Stromal cell of bone marrow (primary cell): ENCODE measurements around the gene AIFM3.
"Not testable (repeated sequence)": the region's sequence is repeated elsewhere in the genome, so short reads cannot be mapped to it uniquely, and the experiment has no call there.

ENCODE experiments used
- DNase-seq: peaks from one replicate; pipeline ENCODE4 v3.0.0-alpha.2; 2012; ENCODE audit warnings: low read depth

The AIFM3 gene

DNA sequence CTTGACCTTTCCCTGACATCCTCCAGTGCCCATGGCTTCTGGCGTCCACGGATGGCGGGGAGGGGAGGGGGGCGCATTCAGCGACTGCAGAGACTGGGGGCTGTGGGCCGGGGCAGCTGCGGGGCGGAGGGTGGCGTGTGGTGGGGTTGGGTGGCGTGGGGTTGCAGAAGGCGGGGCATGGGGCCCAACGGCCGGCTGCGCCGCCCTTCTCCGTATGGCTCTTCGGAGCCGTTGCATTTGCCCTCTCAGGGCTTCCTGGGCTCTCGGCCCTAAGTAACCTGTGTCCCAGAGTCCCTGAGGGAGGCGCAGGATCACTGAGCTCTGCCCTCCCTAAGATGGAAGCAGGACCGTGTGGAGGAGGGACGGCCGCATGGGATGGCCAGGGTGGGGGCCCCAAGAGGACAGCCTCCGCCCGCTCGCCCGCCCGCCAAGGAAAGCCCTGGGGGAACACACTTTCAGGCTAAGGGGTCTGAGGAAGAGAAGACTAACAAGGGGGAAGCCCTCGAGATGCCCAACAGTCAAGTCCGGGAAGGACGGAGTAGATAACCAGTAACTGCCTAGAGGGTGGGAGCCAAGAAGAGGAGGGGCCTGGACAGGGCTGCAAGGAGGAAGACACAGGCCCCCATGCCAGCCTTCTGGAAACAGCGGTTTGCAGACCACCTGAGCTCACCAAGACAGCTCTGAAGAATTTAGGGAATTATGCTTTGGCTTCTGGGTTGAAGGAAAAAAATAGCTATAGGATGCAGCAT, 9.2 kb upstream of the AIFM3 start:
- no peak for DNase-seq

GRCh38 chr22:20959578-20960461, 7.2 kb upstream of the AIFM3 start:
- no peak for DNase-seq

DNA sequence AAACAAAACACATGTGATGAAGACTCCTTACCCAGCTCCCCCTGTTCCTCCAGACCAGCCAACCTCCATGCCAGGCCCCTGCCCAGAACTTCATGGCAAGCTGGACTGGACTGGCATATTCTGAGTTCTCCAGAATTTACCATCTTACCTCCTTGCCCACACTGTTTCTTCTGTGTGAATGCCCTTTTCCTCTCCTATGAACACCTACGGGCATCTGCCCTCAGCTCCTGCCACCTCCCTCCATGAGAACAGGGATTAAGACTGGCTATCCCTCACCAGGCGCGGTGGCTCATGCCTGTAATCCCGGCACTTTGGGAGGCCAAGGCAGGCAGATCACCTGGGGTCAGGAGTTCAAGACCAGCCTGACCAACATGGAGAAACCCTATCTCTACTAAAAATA, 6.4 kb upstream of the AIFM3 start:
- DNase-seq: no peak

- DNase-seq: no peak
Observed at GRCh38 chr22:20962491-20962945, 4.5 kb upstream of the AIFM3 start.

DNA sequence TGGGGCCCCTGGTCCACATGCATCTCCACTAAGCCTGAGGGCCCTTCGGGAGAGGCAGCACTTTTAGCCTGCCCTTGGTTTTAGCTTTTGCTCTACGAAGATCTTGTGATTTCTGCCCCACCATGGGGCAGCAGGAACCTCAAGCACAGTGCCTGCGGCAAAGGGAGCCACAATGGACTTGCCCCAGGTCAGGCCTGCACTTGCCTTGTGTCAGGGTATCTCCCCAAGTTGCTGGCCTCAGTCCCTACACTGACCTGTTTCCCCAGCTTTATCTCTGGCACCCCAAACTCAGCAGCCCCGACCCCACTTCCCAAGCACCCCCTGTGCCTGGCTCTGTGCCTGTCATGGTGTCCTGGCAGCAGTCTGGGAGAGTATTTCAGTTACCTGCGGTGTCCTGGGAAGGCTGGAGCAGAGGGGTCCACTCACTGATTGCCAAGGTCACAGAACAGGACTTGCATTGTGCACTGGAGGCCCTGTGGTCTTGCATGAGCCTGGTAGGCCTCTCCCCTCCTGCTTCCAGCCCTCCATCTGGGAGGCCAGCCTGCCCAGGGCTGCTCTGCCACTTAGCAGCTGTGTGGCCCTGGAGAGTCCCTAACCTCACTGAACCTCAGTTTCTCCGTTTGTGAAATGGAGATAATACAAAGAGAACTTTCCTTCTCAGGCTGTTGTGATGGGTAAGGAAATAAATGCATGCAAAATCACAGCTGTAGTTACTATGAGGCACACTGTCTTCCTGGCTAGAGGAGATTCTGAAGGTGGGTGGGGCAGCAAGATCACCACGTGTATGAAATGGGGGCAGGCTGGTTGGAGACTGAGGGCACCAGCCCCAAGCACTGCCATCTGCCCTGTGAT, 3.6 kb upstream of the AIFM3 start:
- no peak for DNase-seq

- no peak for DNase-seq
Observed at GRCh38 chr22:20964090-20964798, 2.8 kb upstream of the AIFM3 start.

- no peak for DNase-seq
Observed at GRCh38 chr22:20964799-20965103, 2.3 kb upstream of the AIFM3 start.

DNA sequence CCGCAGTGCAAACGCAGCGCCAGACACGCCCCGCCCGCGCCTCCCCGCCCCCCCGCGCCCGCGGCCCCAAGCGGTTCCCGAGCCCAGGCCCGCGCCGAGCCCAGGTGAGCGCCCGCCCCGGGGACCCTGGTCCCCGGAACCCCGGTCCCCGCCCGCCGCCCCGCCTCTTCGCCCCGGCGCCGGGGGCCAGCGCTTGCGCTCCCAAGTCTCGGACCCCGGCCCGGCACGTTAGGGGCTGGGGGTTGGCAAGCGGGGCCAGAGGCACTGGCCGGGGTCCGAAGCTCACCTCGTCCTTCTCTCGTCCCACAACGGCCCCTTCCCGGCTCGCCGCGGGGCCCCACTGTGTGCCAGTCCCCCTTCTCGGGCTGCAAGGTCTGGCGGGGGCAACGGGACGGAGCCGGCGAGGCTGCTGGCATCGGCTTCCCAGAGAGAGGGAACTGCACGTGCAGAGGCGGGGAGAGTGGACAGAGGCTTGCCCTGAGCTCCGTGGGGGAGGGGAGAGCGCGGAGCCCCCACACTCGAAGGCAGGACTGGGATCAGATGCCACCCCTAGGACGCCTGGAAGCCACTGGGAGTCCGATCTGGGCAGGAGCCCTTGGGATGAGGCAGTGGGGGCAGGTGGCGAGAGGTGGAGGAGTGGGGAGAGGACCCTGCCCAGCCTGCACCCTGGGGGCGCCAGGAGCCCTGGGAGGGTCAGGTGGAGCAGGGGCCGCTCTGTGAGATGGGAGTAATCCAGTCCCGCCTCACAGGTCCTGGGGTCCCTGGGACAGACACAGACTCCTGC, 1.8 kb upstream of the AIFM3 start:
- DNase-seq: no peak

DNA sequence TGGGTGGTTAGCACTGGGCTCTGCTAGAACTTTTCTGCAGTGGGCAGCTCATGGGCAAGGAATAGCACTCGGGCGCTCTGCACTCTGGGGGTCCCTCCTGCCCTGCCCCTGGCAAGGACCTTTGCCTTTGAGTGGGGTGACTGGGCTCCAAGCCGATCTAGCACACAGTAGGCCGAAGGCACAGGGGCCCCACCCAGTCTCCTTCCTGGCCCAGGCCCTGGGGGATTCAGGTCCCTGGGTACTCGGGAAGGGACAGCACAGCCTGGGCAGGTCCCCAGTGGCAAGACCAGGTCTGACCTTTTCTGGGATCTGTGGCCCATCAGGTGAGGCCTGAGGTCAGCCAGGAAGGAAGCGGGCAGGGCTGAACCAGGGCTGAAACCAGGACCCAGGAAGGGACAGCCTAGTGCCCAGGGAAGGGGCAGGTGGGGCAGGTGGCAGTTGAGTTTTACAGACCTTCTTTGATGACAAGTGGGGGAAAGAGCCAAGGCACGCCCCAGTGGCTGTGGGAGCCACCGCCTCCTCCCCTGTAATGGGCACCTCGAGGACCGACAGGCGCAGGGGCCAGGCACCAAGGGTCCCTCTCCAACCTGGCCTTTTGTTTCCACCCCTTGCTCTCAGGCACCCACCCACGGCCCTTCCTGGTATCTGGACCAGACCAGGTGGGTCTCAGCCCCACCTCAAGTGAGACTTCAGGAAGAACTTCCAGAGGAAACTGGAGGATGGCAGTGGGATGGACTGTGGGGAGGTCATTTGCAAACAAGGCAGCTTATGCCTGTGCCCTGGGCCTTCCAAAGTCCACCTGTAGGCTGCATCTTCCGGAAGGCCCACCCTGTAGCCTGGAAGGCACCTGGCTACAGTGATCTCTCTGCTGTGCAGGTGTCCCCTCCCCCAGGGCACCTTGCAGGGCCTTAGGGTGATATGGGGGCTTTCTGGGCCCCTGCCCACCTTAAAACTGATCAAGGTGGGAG, 883 bp upstream of the AIFM3 start:
- DNase-seq: no peak

- DNase-seq: no peak
Observed at GRCh38 chr22:20967697-20968211, 699 bp downstream of the AIFM3 start.

DNA sequence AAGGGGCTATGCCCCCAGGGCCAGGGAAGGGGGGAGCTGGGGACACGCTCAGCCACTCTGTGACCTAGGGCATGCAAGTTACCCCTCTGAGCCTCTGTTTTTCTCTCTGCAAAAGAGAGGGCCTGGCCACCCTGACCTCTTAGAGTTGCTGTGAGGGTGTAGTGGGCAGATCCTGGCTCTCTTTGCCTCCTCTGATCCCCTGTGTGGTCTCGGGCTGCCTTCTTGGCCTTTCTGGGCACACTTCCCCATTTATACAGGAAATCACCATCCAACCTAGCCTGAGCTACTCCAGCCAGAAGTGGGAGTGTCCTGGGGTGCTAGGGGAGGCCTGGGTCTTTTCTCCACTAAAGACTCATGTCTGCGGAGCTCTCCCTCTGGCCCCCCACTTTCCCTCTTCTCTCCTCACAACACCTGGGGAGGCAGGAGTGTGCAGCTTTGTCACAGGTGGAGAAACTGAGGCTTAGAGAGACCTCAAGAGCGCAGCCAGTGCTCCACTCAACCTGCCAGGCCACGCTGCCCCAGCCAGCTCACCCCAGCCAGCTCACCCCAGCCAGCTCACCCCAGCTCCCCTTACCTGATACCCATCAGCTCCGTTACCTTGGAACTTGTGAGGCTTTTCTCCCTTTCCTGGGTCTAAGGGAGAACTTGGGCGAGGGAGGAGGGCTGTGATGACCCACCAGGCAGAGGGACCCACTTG, 1.4 kb downstream of the AIFM3 start:
- DNase-seq: no peak

DNA sequence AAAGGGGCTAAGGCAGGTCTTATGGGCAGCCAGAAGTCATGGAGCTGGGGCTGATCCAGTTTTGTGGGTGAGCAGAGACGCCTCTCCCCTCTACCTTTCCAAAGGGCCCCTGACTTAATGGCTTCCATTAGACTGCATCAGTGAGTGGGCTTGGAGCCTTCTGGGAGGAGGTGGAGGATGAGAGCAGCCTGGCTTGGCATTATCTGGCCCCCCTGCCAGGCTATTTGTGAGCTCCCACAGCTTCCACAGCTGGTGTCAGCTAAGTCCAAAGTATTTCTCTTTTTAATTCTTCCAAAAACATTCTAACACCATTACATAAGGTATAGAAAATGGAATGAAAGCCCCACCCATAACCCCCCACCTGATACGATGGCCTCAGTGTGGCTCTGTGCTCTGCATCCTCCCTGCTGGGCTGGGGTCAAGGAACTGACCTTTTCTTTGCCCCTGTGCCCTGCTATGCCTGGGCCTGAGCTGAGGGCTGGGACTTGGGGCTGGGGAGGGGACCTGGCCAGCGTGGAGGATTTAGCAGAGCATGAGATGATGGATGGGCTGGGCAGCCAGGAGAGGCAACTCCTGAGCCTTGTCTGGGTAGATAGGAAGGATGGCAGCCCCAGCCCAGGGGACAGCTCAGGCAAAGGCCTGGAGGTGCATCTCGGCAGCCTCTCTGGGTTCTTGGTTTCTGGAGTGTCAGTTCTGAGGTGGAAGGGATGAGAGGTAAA, 4.0 kb downstream of the AIFM3 start:
- no peak for DNase-seq

DNA sequence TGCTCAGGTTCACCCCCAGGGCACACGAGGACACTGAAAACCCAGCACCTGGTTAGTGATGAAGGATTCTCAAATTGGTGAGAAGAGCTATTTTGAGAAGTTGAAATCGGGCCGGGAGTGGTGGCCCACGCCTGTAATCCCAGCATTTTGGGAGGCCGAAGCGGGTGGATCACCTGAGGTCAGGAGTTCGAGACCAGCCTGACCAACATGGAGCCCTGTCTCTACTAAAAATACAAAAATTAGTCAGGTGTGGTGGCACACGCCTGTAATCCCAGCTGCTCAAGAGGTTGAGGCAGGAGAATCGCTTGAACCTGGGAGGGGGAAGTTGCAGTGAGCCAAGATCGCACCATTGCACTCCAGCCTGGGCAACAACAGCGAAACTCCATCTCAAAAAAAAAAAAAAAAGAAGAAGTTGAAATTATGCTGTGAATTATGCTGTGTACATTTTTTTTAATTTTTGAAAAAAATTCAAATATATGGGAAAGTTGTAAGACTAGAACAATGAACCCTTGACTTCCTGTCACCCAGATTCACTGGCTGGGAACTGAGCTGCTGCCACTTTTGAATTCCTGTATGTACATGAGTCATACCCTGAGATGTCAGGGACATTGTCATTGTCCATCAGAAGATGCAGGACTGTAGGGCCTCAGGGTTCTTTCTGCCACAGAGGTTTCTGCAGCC, 5.1 kb downstream of the AIFM3 start:
- DNase-seq: not testable (repeated sequence)

DNA sequence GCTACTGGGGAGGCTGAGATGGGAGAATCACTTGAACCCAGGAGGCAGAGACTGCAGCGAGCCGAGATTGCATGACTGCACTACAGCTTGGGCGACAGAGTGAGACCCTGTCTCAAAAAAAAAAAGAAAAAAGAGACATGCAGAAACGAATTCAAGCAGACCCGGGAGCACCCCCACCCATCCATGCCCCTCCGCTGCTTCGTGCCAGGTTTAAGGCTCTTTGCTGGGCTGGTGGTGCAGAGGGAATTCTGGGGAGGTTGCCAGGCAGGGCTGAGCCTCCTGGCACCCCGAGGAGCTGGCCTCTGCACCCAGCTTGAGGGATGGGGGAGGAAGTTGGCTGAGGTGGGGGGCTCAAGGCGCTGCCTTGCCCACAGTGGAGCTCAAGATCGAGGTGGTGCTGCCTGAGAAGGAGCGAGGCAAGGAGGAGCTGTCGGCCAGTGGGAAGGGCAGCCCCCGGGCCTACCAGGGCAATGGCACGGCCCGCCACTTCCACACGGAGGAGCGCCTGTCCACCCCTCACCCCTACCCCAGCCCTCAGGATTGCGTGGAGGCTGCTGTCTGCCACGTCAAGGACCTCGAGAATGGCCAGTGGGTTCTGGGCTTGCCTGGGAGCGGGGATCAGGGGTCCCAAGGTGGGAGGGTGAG, 6.0 kb downstream of the AIFM3 start:
- DNase-seq: no peak

DNA sequence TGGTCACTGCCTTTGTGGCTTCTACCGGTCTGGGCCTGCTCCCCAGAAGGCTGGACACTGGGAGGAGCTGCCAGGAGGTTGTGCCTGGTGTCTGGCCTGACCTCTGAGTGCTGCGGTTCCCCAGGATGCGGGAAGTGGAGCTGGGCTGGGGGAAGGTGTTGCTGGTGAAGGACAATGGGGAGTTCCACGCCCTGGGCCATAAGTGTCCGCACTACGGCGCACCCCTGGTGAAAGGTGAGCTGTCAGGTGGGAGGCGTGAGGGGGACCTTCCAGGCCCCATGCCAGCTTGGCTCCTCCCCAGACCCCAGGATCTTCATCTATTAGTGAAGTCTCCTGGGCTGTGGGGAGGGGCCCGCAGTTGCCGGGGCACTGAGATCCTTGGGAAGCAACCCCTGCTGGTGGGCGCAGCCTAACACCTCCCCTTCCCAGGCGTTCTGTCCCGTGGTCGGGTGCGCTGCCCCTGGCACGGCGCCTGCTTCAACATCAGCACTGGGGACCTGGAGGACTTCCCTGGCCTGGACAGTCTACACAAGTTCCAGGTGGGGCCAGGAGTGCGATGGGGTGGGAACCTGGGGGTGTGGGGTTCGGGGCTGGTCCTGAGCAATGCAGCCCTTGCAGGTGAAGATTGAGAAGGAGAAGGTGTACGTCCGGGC, 6.7 kb downstream of the AIFM3 start:
- DNase-seq: no peak

DNA sequence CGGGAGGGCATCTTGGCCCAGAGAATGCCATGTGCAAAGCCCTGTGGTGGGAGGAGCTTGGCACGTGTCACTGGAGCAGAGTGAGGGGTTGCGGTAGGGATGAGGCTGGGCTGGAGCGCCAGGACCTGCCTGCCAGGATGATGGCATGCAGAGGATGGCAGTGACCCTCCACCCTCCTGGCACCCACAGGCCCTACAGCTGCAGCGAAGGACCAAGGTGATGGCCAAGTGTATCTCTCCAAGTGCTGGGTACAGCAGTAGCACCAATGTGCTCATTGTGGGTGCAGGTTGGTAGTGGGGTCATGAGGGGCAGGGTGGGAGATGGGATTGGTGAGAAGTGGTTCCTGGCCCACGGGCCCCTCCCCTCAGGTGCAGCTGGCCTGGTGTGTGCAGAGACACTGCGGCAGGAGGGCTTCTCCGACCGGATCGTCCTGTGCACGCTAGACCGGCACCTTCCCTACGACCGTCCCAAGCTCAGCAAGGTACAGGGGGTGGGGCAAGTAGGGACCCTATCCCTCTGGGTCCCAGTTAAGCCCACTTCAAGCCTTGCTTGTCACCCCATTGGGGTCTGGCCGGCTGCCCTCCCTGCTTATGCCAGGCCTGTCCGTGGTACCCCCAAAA, 7.4 kb downstream of the AIFM3 start:
- DNase-seq: no peak
